Measurements from ENCODE around the gene FMN1. TPM values are rescaled to one million over a fixed set of nuclear protein-coding genes. Genes with fewer than 3 reads are reported as not detected.
A peak's percentile ranks its signal among the peaks of the same experiment; 100 is the strongest.

FMN1 gene
- total RNA-seq, 4 donors from 2014 or later = 2.6 to 6.6 (median 4.2) TPM

GRCh38 chr15:32867313-32867626, 327.2 kb downstream of the FMN1 start:
- Histone ChIP-seq H3K27ac (no peak overlapping the region), H3K4me1 (peaks cover 0 to 2% of the 10 kb centered on the region in 2 donors), H3K9me3 (no peaks in the 10 kb centered on the region), H3K27me3 (no peaks in the 10 kb centered on the region), H3K36me3 (no peaks in the 10 kb centered on the region), H3K4me3 (no peak overlapping the region)
- intact Hi-C loops (cut with DNase I; ENCODE audit: low total_unique reads) (no loop called here), in situ Hi-C loops (cut with MboI; ENCODE audit: low sequenced_read_pairs in 4 of 4) (no loop called here)
- no peak for ATAC-seq
- TF ChIP-seq CTCF (IDR thresholded peaks at IDR 0.05 in 4 of 5, conservative IDR thresholded peaks at IDR 0.05 in 1 of 5) (no peak), POLR2A (IDR thresholded peaks at IDR 0.05) (no peak)
- no peak for DNase-seq

GRCh38 chr15:32866454-32867312, 327.8 kb downstream of the FMN1 start:
- intact Hi-C loops (cut with DNase I; ENCODE audit: low total_unique reads) = no loop called here
- no peak overlapping the region for H3K27ac ChIP-seq
- ATAC-seq = no peak
- H3K4me3 ChIP-seq = no peak overlapping the region
- TF ChIP-seq CTCF (IDR thresholded peaks at IDR 0.05 in 4 of 5, conservative IDR thresholded peaks at IDR 0.05 in 1 of 5) = no peak
- TF ChIP-seq POLR2A (IDR thresholded peaks at IDR 0.05) = no peak
- in situ Hi-C loops (cut with MboI; ENCODE audit: low sequenced_read_pairs in 4 of 4) = no loop called here
- H3K27me3 ChIP-seq = no peaks in the 10 kb centered on the region
- H3K9me3 ChIP-seq = no peaks in the 10 kb centered on the region
- no peaks in the 10 kb centered on the region for H3K36me3 ChIP-seq
- no peak for DNase-seq
- peaks cover 0 to 7% of the 10 kb centered on the region in 2 donors for H3K4me1 ChIP-seq

- peaks cover 5 to 7% of the 10 kb centered on the region in 2 donors for H3K4me1 ChIP-seq
- H3K36me3 ChIP-seq = no peaks in the 10 kb centered on the region
- in situ Hi-C loops (cut with MboI; ENCODE audit: low sequenced_read_pairs in 4 of 4) = no loop called here
- intact Hi-C loops (cut with DNase I; ENCODE audit: low total_unique reads) = no loop called here
- TF ChIP-seq POLR2A (IDR thresholded peaks at IDR 0.05) = no peak
- DNase-seq (no peak), ATAC-seq (no peak)
- no peaks in the 10 kb centered on the region for H3K27me3 ChIP-seq
- no peak overlapping the region for H3K4me3 ChIP-seq
- H3K27ac ChIP-seq = no peak overlapping the region
- H3K9me3 ChIP-seq = no peaks in the 10 kb centered on the region
These were observed 329.7 kb downstream of the FMN1 start for GRCh38 chr15:32864841-32865240.

GRCh38 chr15:32864051-32864450, 330.5 kb downstream of the FMN1 start:
- intact Hi-C loops (cut with DNase I; ENCODE audit: low total_unique reads) = no loop called here
- Histone ChIP-seq H3K4me3 (no peak overlapping the region), H3K27ac (no peak overlapping the region), H3K36me3 (no peaks in the 10 kb centered on the region), H3K4me1 (peaks cover 5 to 7% of the 10 kb centered on the region in 2 donors), H3K27me3 (no peaks in the 10 kb centered on the region), H3K9me3 (no peaks in the 10 kb centered on the region)
- TF ChIP-seq CTCF (IDR thresholded peaks at IDR 0.05 in 4 of 5, conservative IDR thresholded peaks at IDR 0.05 in 1 of 5) = no peak
- TF ChIP-seq POLR2A (IDR thresholded peaks at IDR 0.05) = no peak
- in situ Hi-C loops (cut with MboI; ENCODE audit: low sequenced_read_pairs in 4 of 4) = no loop called here
- no peak for ATAC-seq
- no peak for DNase-seq

- intact Hi-C loops (cut with DNase I; ENCODE audit: low total_unique reads) (no loop called here), in situ Hi-C loops (cut with MboI; ENCODE audit: low sequenced_read_pairs in 4 of 4) (no loop called here)
- ATAC-seq (no peak), DNase-seq (no peak)
- H3K36me3 ChIP-seq = no peaks in the 10 kb centered on the region
- H3K27me3 ChIP-seq = no peaks in the 10 kb centered on the region
- TF ChIP-seq CTCF (IDR thresholded peaks at IDR 0.05 in 4 of 5, conservative IDR thresholded peaks at IDR 0.05 in 1 of 5) = no peak
- no peak for TF ChIP-seq POLR2A (IDR thresholded peaks at IDR 0.05)
- H3K27ac ChIP-seq = peak overlapping the region in 2 of 4 donors; percentile 18 to 28
- peaks cover 5 to 7% of the 10 kb centered on the region in 2 donors for H3K4me1 ChIP-seq
- H3K4me3 ChIP-seq = peak overlapping the region; percentile 29 to 46 (median 34)
- no peaks in the 10 kb centered on the region for H3K9me3 ChIP-seq
These were observed 332.8 kb downstream of the FMN1 start for GRCh38 chr15:32861761-32862160.

All from gastrocnemius medialis (tissue), 4 donors.